Measurements from ENCODE around the gene CTNNBL1.

CTNNBL1 gene

DNA sequence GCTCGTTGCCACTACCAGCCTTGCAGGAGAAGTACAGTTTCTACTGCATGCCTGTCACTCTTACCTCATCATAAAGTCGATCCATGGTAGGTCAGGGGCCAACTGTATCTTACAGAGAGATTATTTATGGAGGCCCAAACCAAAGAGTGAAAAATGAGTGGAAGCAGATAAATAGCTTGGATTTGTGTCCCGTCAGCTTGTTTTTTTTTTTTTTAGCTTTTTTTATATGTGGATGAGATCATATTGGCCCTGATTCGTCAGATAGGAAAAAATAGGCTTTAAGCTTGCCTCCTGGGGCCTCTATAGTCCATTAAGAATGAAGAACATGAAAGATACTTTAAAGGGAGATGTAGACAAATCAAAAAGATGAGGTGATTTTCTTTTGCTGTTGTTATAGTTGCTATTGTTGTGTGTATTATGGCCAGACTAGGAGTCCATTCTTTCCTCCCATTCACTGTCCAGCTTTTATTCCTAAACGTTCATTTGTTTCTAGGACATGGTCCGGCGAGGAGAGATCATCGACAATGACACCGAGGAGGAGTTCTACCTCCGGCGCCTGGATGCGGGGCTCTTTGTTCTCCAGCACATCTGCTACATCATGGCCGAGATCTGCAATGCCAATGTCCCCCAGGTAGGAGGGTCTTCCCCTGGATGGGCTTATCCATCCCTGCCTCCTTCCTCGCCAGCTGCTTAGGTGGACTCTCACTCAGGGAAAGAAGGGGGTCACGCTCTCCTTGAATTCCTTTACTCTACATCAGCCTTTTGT lies 165.8 kb downstream of the CTNNBL1 start:
- DNase-seq = no peak

DNA sequence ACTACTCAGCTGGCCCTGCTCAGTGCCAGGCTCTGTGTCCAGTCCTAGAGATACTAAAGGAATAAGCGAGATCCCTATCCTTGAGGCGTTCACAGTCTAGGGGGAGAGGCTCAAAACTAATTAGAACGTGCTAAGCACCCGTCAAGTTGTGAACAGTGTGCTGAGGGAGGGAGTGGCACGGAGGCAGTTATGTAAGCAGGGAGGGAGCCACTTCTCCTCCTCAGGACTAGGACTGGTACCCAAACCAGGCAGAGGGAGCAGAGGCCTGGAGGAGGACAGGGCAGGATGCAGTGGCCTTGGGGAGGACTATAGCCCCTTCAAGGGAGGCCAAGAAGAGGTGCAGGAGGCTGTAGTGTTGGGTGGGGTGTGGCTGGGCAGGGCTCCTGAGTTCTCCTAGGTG lies 169.5 kb downstream of the CTNNBL1 start:
- DNase-seq = no peak

DNA sequence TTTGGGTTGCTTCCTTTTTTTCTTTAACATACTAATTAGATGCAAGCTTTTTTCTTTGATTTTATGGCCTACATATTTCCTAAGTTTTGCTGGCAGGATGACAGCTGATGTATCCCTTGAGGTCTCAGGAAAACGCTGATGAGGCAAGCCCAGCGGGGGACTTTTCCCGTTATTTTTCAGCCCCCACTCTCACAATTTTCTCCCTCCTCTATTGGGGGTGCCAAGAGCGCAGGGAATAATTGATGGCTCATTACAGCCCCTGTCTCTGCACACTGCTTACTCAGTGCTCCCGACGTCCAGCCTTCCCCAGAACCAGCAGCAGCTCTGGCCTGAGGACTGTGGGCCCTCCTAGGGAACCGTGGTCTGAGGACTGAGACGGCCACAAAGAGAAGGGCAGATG lies 170.5 kb downstream of the CTNNBL1 start:
- DNase-seq = no peak

DNA sequence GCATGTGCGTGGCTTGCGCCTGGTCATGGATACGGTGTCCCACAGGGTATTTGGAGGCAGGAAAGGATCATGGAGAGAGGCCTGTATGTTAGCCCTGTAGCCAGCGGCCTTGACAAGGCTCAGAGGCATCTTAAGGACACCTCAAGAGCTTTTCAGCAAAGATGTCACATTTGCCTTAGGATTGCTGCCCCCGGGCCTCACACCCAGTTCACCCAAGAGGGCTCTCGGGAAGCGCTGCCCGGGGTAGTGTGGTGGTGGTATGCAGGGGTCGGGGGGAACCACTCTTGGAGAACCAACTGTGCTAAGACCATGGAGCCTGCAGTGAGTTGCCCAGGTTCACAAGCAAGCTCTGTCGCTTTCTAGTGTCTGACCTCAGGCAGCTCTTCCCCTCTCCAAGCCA lies 172.2 kb downstream of the CTNNBL1 start:
- no peak for DNase-seq

DNA sequence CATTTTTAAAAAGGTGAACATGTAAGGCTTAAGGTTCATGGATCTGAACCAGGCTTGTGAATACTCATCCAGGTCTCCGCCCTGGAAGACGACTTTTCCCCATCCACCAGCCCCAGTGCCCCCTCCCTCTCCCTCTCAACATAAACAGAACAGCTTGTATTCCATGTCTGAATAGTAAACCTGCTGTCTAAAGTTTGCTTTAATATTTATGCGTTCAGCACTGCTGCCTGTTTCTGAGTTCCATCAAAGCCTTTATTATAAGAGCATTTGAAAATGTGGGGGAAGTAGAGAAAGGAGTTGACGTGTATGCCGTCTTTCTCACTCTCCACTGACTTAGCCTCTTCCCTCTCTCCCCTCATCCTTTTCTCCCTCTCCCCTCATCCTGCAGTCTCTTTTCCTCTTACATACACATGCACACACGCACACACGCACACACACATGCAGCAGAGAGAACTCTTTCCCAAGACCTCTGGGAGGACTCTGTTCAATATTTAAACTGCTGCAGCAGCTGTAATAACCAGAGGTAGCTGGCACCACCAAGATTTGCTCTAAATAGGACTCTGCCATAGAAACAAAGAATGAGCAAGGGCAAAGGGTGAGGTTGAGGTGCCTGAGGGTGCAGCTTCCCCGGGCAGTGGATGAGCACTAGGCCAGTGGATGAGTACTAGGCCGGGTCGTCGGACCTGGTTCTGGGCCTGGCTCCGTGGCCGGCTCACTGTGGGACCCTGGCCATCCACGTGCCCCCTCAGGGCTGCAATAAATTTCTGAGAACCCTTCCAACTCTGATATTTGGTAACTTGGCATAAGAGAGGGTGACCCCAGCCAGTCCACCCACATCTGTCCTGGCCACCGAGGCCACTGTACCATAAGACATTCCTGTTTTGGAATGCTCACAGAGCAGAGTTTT lies 173.7 kb downstream of the CTNNBL1 start:
- no peak for DNase-seq

DNA sequence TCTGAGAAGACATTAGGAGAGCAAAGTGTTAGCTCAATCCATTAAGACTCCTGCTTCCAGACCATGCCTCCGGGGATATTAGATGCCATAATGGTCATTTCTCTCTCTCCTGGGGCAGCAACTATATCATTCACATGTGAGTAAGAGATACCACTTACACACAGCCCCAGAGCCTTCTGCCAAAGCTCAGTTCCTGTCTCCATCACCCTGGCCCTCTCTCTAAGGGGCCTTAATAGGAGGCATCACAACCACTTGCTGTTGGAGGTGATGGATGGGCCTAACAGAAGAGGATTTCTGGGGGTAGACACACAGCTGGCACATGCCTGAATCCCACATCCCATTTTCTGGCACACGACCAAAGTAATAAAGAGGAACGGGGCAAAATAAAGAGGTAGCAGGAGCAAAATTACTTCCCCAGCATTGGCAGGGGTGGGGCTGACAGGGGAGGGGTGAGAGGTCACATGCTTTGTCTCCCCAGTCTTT lies 175.1 kb downstream of the CTNNBL1 start:
- DNase-seq = no peak

DNA sequence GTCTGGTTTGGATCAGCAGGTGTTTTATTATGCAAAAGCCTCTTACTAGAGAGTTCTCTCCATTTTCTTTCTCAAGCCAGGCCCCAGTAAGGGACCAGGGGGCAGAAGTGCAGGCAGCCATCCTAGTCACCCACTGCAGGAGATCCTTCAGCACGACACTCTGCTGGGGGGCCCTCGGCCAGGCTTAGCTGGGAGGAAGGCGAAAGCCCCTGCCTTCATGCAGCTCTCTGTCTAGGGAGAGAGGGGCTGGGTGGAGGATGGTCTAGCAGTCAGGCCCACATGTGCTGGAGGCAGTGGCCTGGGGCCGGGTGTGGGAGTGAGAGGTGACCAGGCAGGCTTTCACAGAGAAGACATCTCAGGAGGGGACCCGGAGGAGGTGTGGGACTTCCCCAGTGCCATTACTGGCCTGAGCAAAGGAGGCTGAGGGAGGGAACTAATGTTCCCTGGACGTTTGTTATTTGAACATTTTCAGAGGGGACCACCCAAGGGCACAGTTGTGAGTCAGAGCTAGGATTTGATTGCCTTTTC lies 175.6 kb downstream of the CTNNBL1 start:
- no peak for DNase-seq

DNA sequence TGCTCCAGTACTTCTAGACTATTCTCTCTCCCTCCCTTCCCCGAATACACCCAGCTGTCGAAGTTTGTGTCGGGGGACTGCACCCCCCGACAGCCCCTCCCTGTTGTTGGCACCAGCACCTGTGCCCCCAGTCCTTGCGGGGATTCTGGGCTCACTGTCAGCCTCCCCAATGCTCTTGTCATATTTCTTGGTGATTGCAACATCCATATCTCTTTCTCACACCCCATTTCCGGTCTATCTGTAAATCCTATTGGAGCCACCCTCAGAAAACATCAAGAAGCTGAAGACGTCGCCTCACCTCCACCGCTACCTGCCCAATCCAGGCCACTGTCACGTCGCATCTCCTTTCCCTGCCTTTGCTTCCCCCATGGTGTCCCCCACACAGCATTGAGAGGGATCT lies 176.5 kb downstream of the CTNNBL1 start:
- DNase-seq = no peak

DNA sequence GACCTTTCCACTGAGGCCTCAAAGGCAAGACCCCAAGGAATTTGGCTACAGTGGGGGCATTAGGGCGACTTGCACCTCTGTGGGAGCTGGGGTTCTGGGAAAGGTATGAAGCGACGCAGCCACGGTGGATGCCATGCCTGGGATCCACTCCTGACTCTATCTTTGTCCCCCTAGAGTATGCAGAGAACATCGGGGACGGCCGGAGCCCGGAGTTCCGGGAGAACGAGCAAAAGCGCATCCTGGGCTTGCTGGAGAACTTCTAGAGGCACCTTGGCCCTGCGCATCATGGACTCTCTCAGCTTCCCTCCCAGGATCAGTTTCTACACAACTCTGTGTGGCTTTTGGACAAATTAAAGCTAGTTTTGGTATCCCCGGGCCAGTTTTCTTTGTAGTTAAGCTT lies 177.9 kb downstream of the CTNNBL1 start:
- DNase-seq = no peak

DNA sequence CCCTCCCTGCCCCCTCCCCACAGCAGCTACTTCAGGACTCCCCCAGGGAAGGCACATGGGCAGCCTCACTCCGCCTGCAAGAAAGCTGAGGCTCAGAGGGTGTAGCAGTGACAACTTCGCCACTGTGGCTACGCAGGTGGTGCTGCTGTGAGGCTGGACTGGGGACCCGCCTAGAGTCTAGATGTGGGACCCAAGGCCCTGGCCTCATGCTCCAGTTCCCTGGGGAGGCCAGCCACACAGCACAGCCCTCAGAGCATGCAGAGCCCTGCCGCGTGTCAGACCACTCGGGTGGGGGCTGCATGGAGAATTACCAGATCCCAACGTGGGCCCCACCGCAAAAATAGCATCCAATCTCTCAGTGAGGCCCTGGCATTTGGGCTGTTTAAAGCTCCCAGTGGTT lies 178.3 kb downstream of the CTNNBL1 start:
- DNase-seq = no peak

DNA sequence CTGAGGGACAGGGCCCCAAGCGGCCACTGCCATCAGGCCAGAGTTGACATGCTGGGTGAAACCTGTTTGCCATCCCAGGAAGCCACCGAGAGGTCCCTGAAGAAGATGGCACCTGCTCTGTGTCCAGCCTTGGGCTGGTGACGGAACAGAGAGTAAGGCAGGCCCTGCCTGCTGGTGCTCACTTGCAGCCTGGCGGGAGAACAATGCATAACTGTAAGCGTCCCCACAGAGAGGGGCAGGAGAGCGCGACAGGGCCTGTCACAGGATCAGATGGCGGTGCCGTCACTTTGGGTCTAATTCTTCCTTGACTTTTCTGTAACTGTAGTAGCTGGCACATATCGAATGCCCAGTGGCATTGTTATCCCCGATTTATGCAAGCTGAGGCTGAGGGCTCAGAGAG lies 180.1 kb downstream of the CTNNBL1 start:
- no peak for DNase-seq

DNA sequence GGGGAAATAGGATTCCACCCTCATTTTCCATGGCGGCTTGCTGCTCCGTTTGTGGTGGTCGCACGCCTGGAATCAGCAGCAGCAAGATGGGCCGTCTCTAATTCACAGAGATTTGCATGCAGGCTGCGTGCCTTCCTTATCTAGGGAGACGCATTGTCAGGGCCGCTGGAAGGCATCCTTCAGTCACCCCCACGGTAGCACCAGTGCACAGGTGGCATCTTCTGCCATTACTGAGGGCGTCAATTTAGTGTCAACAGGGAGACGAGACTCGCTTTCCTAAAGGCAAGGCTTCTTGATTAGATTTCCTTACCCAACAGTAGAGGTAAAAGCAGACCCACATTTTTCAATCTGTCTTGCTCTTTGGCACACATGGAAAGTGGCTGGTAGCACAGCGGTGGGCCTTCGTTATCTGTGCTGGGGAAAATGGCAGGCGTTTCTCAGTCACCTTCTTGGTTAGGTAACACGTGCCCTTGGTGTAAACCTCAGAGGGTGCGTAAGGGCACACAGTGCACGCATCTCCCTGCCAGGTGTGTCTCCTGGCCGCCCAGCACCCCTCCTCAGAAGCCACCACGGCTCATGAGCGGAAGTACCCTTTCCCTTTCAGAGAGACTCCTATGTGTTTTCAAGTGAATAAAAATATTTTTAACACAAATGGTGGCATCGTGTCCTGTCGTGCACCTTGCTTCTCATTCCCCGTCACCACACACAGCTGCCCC lies 181.8 kb downstream of the CTNNBL1 start:
- no peak for DNase-seq

DNA sequence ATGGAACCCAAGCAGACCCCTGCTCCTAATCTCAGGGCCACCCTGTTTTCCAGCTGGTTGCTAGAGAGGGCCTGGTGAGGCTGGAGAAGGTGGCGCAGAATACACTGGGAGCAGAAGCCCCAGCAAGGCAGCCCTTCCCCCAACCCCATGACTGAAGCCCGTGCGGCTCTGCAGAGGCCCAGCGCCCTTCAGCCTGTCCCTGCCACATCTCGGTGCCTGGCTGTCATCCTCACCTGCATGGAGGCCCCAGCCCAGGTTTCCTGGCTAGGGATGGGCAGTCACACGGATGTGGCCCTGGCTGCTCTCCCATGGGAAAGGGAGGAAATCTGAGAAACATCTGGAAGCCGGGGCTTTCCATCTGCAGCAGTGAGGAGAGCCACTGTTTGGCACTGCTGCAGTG lies 183.0 kb downstream of the CTNNBL1 start:
- no peak for DNase-seq

DNA sequence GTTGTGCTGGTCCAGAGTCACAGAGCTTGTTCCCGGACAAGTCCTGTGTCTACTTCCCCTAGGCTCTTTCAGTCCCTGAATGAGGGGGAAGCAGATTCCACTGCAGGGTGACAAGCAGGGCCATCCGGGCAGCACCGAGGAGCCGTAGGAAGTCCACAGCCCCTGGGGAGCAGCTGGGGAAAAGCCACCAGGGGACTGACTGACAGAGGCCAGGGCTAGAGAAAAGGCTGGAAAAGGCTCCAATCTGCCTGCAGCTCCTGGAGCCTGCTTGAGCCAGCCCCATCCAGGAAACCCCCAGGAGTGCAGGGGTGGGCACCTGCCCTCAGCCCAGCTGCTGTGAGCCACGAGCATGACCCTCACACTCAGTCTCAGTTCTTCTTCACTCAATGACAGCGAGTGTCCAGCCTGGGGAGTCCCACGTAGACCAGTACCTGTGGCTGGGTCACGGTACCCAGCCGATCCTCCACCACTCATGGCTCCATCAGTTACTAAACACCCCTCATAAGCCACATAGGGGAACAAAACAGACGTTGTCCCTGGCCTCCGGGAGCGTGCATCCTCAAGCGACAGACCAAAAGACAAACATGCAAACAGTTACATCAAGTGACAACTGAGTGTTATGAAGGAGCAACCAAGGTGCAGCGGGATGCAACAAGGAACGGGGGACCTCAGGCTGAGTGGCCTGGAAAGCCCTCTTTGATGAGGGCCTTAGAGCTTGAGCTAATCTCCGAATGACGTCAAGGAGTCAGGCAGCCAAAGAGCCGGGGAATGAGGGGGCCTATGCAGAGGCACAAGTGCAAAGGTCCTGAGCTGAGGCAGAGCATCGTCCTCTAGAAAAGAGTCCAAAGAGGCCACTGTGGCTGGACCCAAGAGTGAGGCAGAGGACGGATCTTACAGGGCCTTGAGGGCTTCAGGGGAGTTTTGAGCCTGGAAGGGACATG lies 184.3 kb downstream of the CTNNBL1 start:
- no peak for DNase-seq

DNA sequence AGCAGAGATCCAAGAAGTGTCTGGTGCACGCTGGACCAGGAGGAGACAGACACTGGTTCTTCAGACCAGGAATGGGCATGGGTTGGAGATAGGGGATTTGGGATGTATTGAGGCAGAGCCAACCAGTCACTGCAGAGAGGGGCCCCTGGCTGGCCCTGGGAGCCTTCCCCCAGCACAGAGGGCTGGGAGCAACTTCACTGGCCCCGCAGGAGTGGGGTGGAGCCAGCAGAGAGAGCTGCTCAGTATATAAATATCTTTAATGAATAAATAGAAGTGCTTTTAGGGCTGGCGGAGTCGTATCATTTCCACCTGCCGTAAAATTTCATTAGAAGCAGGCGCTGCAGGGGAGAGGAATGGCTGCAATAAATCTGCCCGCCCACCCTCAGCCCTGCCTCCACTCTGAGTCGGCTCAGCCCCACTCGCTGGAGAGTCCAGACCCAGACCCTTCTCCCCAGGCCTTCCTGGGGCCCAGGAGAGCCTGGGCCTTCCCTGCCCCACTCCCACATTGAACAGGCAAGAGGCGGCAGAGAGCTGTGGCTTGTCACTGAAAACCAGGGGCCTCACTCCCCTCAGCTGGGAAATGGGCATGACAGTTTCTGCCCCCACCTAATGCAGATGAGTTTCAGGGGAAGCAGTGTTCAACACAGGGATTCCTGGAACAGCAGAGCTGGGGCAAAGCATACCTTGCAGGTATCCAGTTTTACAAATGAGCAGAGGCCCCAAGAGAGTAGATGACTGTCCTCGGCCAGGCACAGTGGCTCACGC lies 185.2 kb downstream of the CTNNBL1 start:
- DNase-seq = no peak

DNA sequence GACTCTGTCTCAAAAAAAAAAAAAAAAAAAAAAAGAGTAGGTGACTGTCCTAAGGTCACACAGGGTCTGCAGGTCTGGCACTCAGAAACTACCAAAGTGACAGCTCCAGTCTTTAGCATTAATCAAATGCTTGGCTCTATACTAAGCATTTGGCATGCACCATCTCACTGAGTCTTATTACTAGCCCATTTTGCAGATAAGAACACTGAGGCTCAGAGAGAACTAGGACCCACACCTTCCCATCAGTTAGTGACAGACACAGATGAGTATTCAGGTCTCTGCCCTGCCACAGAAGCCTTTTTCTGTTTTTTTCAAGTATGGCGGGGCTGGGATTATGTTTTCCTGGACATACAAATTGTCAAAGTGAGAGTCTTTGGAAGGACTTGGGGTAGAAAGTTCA lies 186.0 kb downstream of the CTNNBL1 start:
- no peak for DNase-seq

DNA sequence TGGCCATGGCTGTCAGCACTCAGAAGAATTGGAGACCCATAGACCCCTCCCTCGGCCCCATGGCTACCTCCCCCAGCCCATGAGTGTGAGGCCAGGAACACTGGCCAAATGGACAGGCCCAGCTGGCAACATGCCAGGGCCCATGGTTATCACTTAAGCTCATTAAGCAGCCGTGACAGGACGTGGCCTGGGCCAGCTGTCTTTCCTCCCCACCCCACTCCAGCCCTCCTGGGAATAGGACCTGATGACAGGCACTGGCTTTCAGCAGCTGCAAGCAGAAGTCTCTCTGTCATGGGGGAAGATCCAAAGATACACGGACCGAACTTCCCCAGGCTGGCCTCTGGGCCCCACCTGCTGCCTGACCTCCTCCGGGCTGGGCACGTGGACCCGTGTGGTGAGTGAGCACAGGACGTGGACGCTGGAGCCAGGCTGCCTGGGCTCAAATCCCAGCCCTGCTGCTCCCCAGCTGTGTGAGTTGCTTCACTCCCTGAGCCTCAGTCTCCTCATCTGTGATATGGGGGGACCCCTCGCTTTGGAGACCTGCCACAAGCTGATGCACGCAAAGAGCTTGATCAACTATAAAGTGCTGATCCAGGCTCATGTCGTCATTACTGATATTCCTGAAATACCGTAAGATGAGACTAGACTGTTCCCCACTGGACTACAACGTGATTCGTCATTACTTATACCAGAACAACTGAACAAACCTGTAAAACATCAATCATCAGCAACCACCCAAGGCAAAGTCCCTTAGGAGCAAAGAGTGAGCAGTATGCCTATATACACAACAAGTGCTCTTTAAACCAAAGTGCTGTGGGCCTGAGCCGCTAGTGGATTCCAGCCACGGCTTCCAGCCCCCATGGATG lies 187.1 kb downstream of the CTNNBL1 start:
- peak; percentile 26 for DNase-seq

DNA sequence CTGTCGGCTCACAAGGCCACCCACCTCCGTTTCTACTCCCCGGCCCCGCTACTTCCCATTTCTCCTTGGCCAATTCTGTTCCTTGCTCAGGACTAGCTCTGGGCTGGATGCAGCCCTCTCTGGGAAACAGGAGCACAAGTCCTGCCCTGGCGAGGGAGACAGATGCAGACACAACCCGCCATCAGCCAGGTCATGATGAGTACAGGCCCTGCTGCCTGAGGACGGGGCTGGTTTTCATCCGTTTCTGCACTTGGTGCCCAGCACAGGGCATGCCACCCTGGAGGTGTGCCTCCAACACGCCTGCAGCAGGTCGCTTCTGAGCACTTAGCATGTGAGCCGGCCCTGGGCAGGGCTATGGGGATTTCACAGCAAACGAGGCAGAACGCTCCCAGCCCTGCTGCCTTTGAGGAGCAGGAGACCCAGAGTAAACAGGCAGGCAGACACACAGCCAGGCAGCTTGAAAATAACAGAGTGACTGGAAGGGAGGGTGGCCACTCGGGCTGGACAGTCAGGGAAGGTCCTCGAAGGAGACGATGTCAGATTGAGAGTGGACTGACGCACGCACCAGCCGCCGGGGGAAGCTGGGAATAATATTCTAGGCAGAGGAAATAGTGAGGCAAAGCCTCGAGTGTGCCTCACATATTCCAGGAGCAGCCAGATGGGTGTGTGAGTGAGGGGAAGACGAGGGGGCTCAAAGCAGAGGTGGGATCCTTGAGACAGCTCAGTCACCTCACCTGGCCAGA lies 187.9 kb downstream of the CTNNBL1 start:
- DNase-seq = peak; percentile 41

DNA sequence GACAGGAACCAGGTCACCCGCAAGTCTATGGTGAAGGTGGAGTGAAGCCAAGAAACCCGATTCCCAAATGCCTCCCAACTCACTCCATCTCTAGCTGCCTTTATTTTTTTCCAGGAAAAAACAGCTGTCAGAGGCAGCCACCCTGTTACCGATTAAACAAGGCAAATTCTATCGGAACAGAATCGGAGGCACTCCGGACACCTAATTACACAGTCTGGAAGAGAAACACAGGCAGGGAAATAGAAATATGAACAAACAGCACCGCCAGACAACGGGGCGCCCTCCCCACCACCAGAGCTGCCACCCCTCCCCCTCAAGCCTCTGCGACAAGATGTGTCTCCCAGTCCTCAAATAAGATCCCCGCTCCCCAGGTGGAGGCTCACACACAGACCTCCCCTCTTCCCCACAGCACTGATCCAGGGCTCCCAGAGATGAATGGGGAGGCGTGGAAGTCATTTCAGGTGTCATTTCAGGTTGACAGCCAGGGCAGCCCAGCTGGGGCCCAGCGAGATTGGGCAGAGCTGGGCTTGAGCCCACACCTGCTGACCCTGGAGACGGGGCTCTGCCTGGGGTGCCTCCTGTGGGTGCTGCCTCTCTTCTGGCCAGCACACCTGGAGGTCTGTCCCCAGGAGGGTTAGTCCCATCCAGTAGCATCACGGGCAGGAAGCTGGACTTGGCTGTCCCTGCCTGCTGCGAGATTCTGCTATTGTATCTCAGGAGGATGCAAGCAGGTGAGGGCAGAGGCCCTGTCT lies 189.3 kb downstream of the CTNNBL1 start:
- DNase-seq = no peak

All from DMS79 treated with DMSO at 0.1 percent for 48 hours (cell line).